GM12865 (cell line): ENCODE measurements around the gene C19orf85.

Experiments
- DNase-seq: peaks from one replicate; pipeline ENCODE4 v3.0.0; 2010; ENCODE audit warnings: low read depth
- H3K4me3 ChIP-seq: 2 replicates; pipeline ENCODE4 v1.5.1; 2011; ENCODE audit warnings: mild to moderate bottlenecking, low read depth, low read length, control low read depth
- CTCF ChIP-seq: IDR thresholded peaks from 2 replicates; pipeline ENCODE4 v1.5.1; 2011; ENCODE audit warnings: low read length, control low read depth, low read depth, inconsistent platforms; ENCODE audit not compliant: insufficient read depth; ENCODE audit errors: missing control alignments

The C19orf85 gene

GRCh38 chr19:55455576-55456235 lies 8.8 kb downstream of the C19orf85 start:
- TF ChIP-seq CTCF: no peak
- H3K4me3 ChIP-seq: no peak overlapping the region
- no peak for DNase-seq

DNA sequence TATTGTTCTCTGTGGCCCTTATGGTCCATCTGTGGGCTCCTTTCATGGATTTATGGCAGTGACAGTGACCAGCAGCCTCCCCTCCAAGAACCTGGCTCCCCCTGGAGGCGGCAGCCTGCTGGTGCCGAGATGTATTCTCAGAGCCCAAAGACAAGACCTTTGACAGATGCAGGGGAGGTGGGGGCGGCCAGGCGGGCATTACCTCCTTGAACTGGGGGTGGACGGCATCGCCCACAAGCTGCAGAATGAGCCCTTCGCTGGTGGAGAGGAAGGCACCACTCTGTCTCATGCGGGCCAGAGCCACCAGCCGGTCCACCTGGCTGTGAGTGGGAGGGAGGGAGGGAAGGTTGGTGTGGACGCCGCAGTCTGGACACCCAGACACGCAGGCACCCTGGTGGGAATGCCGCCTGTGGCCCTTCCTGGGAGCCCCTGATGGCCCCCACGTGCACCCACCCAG lies 9.7 kb downstream of the C19orf85 start:
- peak; percentile 59 for DNase-seq
- no peak overlapping the region for H3K4me3 ChIP-seq
- TF ChIP-seq CTCF: peak; percentile 62

- no peak overlapping the region for H3K4me3 ChIP-seq
- TF ChIP-seq CTCF: no peak
- DNase-seq: no peak
Measured at GRCh38 chr19:55453511-55454260, 10.9 kb downstream of the C19orf85 start.

DNA sequence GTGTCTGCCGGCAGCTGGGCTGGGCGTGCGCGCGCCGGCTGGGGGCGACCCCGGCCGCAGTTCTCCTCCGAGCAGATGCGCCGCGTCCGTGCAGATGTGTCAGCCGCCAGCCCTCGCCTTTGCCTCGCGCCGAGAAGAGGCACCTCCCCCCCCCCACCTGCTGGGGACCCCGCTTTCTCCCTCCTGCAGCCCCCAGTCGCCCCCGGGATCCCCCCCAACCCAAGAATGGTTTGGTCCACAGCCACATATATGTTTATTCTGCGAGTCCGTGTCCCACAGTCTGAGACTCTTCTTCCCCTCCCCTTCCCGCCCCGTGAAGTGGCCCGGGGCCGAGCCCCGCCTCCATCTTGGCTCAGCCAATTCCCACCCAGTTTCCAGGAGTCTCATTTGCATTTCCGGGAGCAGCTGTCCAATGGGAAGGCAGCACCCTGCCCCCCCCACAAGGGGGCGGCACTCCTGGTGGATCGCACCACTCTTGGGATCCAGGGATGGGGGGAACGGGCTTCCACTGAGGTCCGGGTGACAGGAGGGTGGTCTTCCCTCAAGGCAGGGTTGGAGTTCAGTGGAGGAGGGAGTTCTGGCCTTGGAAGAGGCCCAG lies 11.7 kb downstream of the C19orf85 start:
- no peak for TF ChIP-seq CTCF
- DNase-seq: peak; percentile 31
- no peak overlapping the region for H3K4me3 ChIP-seq

DNA sequence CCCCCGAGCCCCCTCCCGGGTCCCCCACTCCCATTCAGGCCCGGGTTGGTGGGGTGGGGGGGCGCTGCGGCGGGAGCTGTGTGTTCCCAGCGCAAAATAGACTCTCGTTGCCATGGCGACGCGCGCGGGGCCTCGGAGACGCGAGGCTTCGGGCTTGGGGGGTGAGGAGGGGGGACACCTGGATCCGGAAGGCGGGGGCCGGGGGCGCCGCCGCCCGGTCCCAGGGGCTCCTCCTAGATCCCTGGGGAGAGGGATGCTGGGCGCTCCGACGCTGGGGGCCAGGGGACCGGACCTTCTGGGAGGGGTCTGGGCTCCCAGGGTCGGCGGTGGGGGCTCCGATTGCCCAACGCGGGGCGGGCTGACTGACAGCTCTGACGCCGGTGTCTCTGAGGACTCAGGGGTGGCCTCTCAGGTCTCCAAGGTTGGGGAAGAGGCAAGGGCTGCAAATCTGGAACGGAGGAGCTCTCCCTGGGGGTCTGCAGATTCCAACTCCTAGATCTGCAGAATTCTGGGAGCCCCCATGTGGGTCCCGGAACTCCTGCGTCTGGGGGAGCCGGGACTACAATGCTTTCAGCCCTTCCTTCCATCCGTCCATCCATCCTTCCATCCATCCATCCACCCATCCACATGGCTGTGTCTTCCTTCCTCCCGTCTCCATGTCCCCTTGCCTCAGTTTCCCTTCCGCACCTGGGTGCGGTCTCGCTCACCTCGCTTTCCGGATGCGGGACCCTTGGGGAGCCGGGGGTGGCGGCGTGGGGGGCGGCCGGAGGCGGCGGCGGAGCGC lies 12.4 kb downstream of the C19orf85 start:
- DNase-seq: no peak
- no peak overlapping the region for H3K4me3 ChIP-seq
- no peak for TF ChIP-seq CTCF

GRCh38 chr19:55451163-55451964 lies 13.2 kb downstream of the C19orf85 start:
- no peak overlapping the region for H3K4me3 ChIP-seq
- no peak for TF ChIP-seq CTCF
- no peak for DNase-seq
